AG09319 (cell line): ENCODE data around the gene ELMO1.

ENCODE experiments used
- DNase-seq: peaks from one replicate; pipeline ENCODE4 v3.0.0-alpha.2; 2010; ENCODE audit warnings: low read depth; ENCODE audit errors: extremely low read depth
- CTCF ChIP-seq: IDR thresholded peaks from 2 replicates; pipeline ENCODE4 v1.5.1; 2011; ENCODE audit warnings: low read depth, mild to moderate bottlenecking, inconsistent platforms, low read length, moderate library complexity

The ELMO1 gene

GRCh38 chr7:37360484-37360883, 88.2 kb downstream of the ELMO1 start:
- DNase-seq = no peak
- TF ChIP-seq CTCF = no peak

- DNase-seq = no peak
- TF ChIP-seq CTCF = no peak
Measured at GRCh38 chr7:37359662-37360444, 88.8 kb downstream of the ELMO1 start.

GRCh38 chr7:37359180-37359579, 89.5 kb downstream of the ELMO1 start:
- DNase-seq = no peak
- no peak for TF ChIP-seq CTCF

GRCh38 chr7:37357637-37357996, 91.0 kb downstream of the ELMO1 start:
- TF ChIP-seq CTCF = no peak
- no peak for DNase-seq

- TF ChIP-seq CTCF = no peak
- DNase-seq = no peak
Measured at GRCh38 chr7:37356911-37357636, 91.6 kb downstream of the ELMO1 start.

- no peak for TF ChIP-seq CTCF
- DNase-seq = no peak
Measured at GRCh38 chr7:37354656-37355131, 94.0 kb downstream of the ELMO1 start.
